IMR-90 (cell line): ENCODE measurements around the gene NFE2L1. TPM values are rescaled to one million over a fixed set of nuclear protein-coding genes. Genes with fewer than 3 reads are reported as not detected.

Source experiments
- ATAC-seq: fragments of 200-7000 bp; cut with Tn5 transposase; 2 replicates; pipeline ENCODE4 v1.9.1; 2020; ENCODE audit warnings: low read depth, mild to moderate bottlenecking, moderate library complexity
- BruUV-seq: library from RNA; stranded (reverse); fragments of 400-500 nt; replicated peaks from 2 replicates; lab custom pipeline; 2021; lab: Mats Ljungman, UMichigan
- CTCF ChIA-PET: fragments of 300-600 bp; formaldehyde crosslinking; extraction: SDS; loops from one replicate; lab custom pipeline; 2021; ENCODE audit warnings: antibody characterized with exemption; lab: Yijun Ruan, JAX
- POLR2A ChIA-PET: fragments of 300-600 bp; sonication (Branson Sonifier 250); formaldehyde crosslinking; loops from one replicate; lab custom pipeline; 2022; ENCODE audit warnings: antibody characterized with exemption; ENCODE audit not compliant: unreplicated experiment; lab: Charles Lee
- DNase-seq: peaks from one replicate; pipeline ENCODE4 v3.0.0; 2013
- H2AFZ ChIP-seq: replicated peaks from 2 replicates; pipeline ENCODE3; 2013; ENCODE audit warnings: low read length, mild to moderate bottlenecking; ENCODE audit not compliant: poor library complexity
- H2AK5ac ChIP-seq: 2 replicates; pipeline ENCODE4 v1.6.1; 2013; ENCODE audit warnings: low read depth, low read length, inconsistent platforms
- H2AK9ac ChIP-seq: replicated peaks from 2 replicates; pipeline ENCODE3; 2013; ENCODE audit warnings: mild to moderate bottlenecking, low read depth, low read length, moderate library complexity; ENCODE audit not compliant: poor library complexity
- H2BK120ac ChIP-seq: 2 replicates; pipeline ENCODE4 v1.6.1; 2013; ENCODE audit warnings: low read depth, low read length, inconsistent platforms
- H2BK15ac ChIP-seq: 3 replicates; pipeline ENCODE4 v1.6.1; 2013; ENCODE audit warnings: low read depth, low read length, inconsistent platforms
- H2BK20ac ChIP-seq: 2 replicates; pipeline ENCODE4 v1.6.1; 2013; ENCODE audit warnings: low read depth, mild to moderate bottlenecking, inconsistent platforms, low read length, moderate library complexity
- H2BK5ac ChIP-seq: 2 replicates; pipeline ENCODE4 v1.6.1; 2013; ENCODE audit warnings: mild to moderate bottlenecking, low read depth, low read length, inconsistent platforms; ENCODE audit not compliant: poor library complexity, severe bottlenecking
- H3K14ac ChIP-seq: replicated peaks from 2 replicates; pipeline ENCODE4 v1.6.1; 2013; ENCODE audit warnings: low read depth, low read length, inconsistent platforms
- H3K18ac ChIP-seq: 2 replicates; pipeline ENCODE4 v1.6.1; 2013; ENCODE audit warnings: low read depth, low read length, control low read depth
- H3K23ac ChIP-seq: 2 replicates; pipeline ENCODE4 v1.6.1; 2013; ENCODE audit warnings: low read depth, low read length, inconsistent platforms
- H3K27ac ChIP-seq: 2 replicates; pipeline ENCODE4 v1.5.1; 2013; ENCODE audit warnings: mild to moderate bottlenecking, control low read depth, low read length; ENCODE audit not compliant: insufficient read depth
- H3K27me3 ChIP-seq: 2 replicates; pipeline ENCODE4 v1.6.1; 2013; ENCODE audit warnings: low read length; ENCODE audit not compliant: control insufficient read depth, insufficient read depth
- H3K36me3 ChIP-seq: 2 replicates; pipeline ENCODE4 v1.6.1; 2013; ENCODE audit warnings: low read length, mixed read lengths; ENCODE audit not compliant: control insufficient read depth, insufficient read depth
- H3K4ac ChIP-seq: 2 replicates; pipeline ENCODE4 v1.6.1; 2013; ENCODE audit warnings: low read depth, low read length, inconsistent platforms
- H3K4me1 ChIP-seq: 2 replicates; pipeline ENCODE4 v1.6.1; 2013; ENCODE audit warnings: low read length, mixed read lengths; ENCODE audit not compliant: control insufficient read depth, insufficient read depth
- H3K4me2 ChIP-seq: 2 replicates; pipeline ENCODE4 v1.6.1; 2013; ENCODE audit warnings: low read depth, mild to moderate bottlenecking, control low read depth, low read length, moderate library complexity
- H3K4me3 ChIP-seq: 2 replicates; pipeline ENCODE4 v1.5.1; 2013; ENCODE audit warnings: low read depth, mild to moderate bottlenecking, control low read depth, low read length, moderate library complexity; ENCODE audit not compliant: insufficient read depth
- H3K56ac ChIP-seq: 2 replicates; pipeline ENCODE4 v1.6.1; 2013; ENCODE audit warnings: low read length, inconsistent platforms; ENCODE audit not compliant: insufficient read depth; ENCODE audit errors: extremely low read depth
- H3K79me1 ChIP-seq, 2 experiments: 2 replicates each; pipeline ENCODE4 v1.6.1; 2013; ENCODE audit warnings: low read length in 2 of 2, inconsistent platforms in 1 of 2, low read depth in 1 of 2
- H3K9ac ChIP-seq: 2 replicates; pipeline ENCODE4 v1.6.1; 2013; ENCODE audit warnings: low read depth, low read length, control low read depth
- H3K9me1 ChIP-seq: 2 replicates; pipeline ENCODE4 v1.6.1; 2013; ENCODE audit warnings: low read length, inconsistent platforms; ENCODE audit not compliant: insufficient read depth
- H3K9me3 ChIP-seq: 2 replicates; pipeline ENCODE4 v1.6.1; 2013; ENCODE audit warnings: low read length; ENCODE audit not compliant: control insufficient read depth, insufficient read depth
- H4K20me1 ChIP-seq: 2 replicates; pipeline ENCODE4 v1.6.1; 2013; ENCODE audit warnings: low read length, inconsistent platforms; ENCODE audit not compliant: insufficient read depth
- H4K5ac ChIP-seq: 2 replicates; pipeline ENCODE4 v1.6.1; 2013; ENCODE audit warnings: mild to moderate bottlenecking, low read depth, low read length, control low read depth
- H4K8ac ChIP-seq, 2 experiments: 2 replicates each; pipeline ENCODE4 v1.6.1; 2013; ENCODE audit warnings: low read depth in 2 of 2, low read length in 2 of 2, control low read depth in 1 of 2, inconsistent platforms in 1 of 2
- H4K91ac ChIP-seq: 2 replicates; pipeline ENCODE4 v1.6.1; 2013; ENCODE audit warnings: low read depth, low read length, inconsistent platforms; ENCODE audit not compliant: insufficient read depth
- WGBS, 2 experiments: methylation state at CpG; one replicate each; pipeline versions ENCODE4 v1.1.5 to v1.1.7; 2013; ENCODE audit warnings: missing lambda C conversion rate in 2 of 2; ENCODE audit not compliant: insufficient read length in 1 of 2; ENCODE audit errors: extremely low coverage in 2 of 2; 5-methylcytosine and 5-hydroxymethylcytosine counted together
- dilution Hi-C: fragments of 300-500 bp; cut with HindIII; formaldehyde crosslinking; loops from one replicate; pipeline ENCODE4 v1.14.3; 2018; ENCODE audit warnings: low sequenced_read_pairs; ENCODE audit not compliant: unreplicated experiment
- in situ Hi-C: fragments of 300-500 bp; cut with MboI; formaldehyde crosslinking; loops from 3 replicates; pipeline ENCODE4 v1.14.3; 2019; ENCODE audit warnings: low sequenced_read_pairs, inconsistent platforms, mixed read lengths
- intact Hi-C: fragments of 100-400 bp; cut with micrococcal nuclease; formaldehyde crosslinking; loops from 2 replicates; pipeline ENCODE4 v1.10.0; 2022
- polyA plus RNA-seq, 3 experiments: library from polyadenylated mRNA; depleted of rRNA; stranded (reverse); fragments of >200 nt; gene quantifications; 2 replicates each; pipeline ENCODE4 v1.2.3, GENCODE V29; 2012; ENCODE audit warnings: low replicate concordance in 1 of 3
- total RNA-seq: library from RNA; depleted of rRNA; stranded (reverse); fragments of >200 nt; gene quantifications from 2 replicates; pipeline ENCODE4 v1.2.3, GENCODE V29; 2012
- TF ChIP-seq, protein P1 (sequence below): conservative IDR thresholded peaks from 2 replicates; pipeline ENCODE4 v1.5.1; 2012; ENCODE audit warnings: mild to moderate bottlenecking, low read depth, low read length, improper control_type of control experiment
- TF ChIP-seq, protein P2 (sequence below): fragments of 150-350 bp; IDR thresholded peaks from 2 replicates; pipeline ENCODE4 v1.6.1; 2016; ENCODE audit warnings: low read depth, mild to moderate bottlenecking, low read length, moderate library complexity, borderline replicate concordance

Gene NFE2L1
- total and polyA plus RNA-seq, 2 of the 4 experiments (the other 2 are of a cell fraction): 42.8 to 122 TPM

DNA sequence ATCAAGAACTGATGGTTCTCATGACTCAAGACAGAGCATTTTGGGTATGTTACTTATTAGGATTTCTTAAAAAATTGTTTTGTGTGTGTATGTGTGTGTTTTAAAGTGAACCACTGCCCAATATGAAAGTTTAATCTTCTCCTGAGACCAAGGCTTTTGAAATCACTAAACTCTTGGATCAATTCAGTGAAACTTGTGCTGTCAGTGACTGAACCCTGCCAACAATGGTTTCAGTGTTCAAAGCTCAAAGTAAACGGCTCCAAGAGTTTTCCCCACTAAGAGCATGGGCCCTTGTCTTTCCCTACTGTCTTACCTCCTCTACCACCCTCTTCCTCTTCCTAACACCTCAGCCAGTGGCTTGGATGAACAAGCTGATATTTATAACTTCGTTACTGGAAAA, 22.0 kb downstream of the NFE2L1 start:
- Histone ChIP-seq H4K5ac (no peak overlapping the region), H2AK9ac (no peak overlapping the region), H2AK5ac (no peak overlapping the region), H3K14ac (no peak overlapping the region), H3K4ac (no peak overlapping the region), H3K9ac (no peak overlapping the region), H3K9me3 (no peaks in the 10 kb centered on the region), H4K91ac (no peak overlapping the region), H2BK20ac (no peak overlapping the region), H3K9me1 (no peaks in the 10 kb centered on the region; the same call in 1 of the 2 replicates), H3K27me3 (no peaks in the 10 kb centered on the region), H3K18ac (no peak overlapping the region), H3K4me1 (peaks cover 4% of the 10 kb centered on the region), H4K20me1 (peaks cover 5% of the 10 kb centered on the region; the same call in 1 of the 2 replicates), H2BK120ac (no peak overlapping the region), H2BK5ac (no peak overlapping the region), H3K23ac (no peak overlapping the region), H2AFZ (no peak overlapping the region), H3K36me3 (peaks cover 37% of the 10 kb centered on the region), H3K4me2 (no peak overlapping the region), H3K56ac (no peak overlapping the region), H3K79me1 (peaks cover 24 to 45% of the 10 kb centered on the region in 2 experiments), H3K27ac (no peak overlapping the region), H4K8ac (no peak overlapping the region), H3K4me3 (no peak overlapping the region), H2BK15ac (no peak overlapping the region)
- intact Hi-C loops: no loop called here
- TF ChIP-seq, protein P1, sequence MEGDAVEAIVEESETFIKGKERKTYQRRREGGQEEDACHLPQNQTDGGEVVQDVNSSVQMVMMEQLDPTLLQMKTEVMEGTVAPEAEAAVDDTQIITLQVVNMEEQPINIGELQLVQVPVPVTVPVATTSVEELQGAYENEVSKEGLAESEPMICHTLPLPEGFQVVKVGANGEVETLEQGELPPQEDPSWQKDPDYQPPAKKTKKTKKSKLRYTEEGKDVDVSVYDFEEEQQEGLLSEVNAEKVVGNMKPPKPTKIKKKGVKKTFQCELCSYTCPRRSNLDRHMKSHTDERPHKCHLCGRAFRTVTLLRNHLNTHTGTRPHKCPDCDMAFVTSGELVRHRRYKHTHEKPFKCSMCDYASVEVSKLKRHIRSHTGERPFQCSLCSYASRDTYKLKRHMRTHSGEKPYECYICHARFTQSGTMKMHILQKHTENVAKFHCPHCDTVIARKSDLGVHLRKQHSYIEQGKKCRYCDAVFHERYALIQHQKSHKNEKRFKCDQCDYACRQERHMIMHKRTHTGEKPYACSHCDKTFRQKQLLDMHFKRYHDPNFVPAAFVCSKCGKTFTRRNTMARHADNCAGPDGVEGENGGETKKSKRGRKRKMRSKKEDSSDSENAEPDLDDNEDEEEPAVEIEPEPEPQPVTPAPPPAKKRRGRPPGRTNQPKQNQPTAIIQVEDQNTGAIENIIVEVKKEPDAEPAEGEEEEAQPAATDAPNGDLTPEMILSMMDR: no peak
- TF ChIP-seq, protein P2, sequence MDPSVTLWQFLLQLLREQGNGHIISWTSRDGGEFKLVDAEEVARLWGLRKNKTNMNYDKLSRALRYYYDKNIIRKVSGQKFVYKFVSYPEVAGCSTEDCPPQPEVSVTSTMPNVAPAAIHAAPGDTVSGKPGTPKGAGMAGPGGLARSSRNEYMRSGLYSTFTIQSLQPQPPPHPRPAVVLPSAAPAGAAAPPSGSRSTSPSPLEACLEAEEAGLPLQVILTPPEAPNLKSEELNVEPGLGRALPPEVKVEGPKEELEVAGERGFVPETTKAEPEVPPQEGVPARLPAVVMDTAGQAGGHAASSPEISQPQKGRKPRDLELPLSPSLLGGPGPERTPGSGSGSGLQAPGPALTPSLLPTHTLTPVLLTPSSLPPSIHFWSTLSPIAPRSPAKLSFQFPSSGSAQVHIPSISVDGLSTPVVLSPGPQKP: no peak
- DNase-seq (no peak), ATAC-seq (no peak)
- no TSS peak for BruUV-seq
- no CpG with 5 or more reads among the region's 2 CpGs for WGBS, 2 experiments
- ChIA-PET POLR2A (interaction anchor here (0.5 to 0.6 kb wide), 2 partner anchors 19 to 43 kb away, joined by 3 read pairs; no protein-coding TSS in a partner anchor), CTCF (interaction anchor here (0.9 kb wide), 1 partner anchor 27 kb away, joined by 3 read pairs; no protein-coding TSS in a partner anchor)
- in situ Hi-C loops: no loop called here
- dilution Hi-C loops: no loop called here
